Trophoblast cell (in vitro differentiated cells and primary cell): ENCODE data around the gene ETNK1.

Source experiments
- DNase-seq, 2 donors: peaks; one replicate each; pipeline ENCODE4 v3.0.0-alpha.2; 2016
- H2AFZ ChIP-seq: 2 replicates; pipeline ENCODE4 v1.6.1; 2013; ENCODE audit warnings: low read length, moderate library complexity, mild to moderate bottlenecking; ENCODE audit not compliant: insufficient read depth, poor library complexity
- H2AK5ac ChIP-seq: 2 replicates; pipeline ENCODE4 v1.6.1; 2013; ENCODE audit warnings: mild to moderate bottlenecking, low read length
- H2BK120ac ChIP-seq: 2 replicates; pipeline ENCODE4 v1.6.1; 2013; ENCODE audit warnings: low read length, mild to moderate bottlenecking, moderate library complexity; ENCODE audit not compliant: insufficient read depth, poor library complexity
- H2BK12ac ChIP-seq: 2 replicates; pipeline ENCODE4 v1.6.1; 2013; ENCODE audit warnings: mild to moderate bottlenecking, low read length, moderate library complexity
- H2BK5ac ChIP-seq: 2 replicates; pipeline ENCODE4 v1.6.1; 2013; ENCODE audit warnings: low read length, low read depth, moderate library complexity, mild to moderate bottlenecking; ENCODE audit not compliant: poor library complexity
- H3K14ac ChIP-seq: 2 replicates; pipeline ENCODE4 v1.6.1; 2013; ENCODE audit warnings: mild to moderate bottlenecking, low read length
- H3K18ac ChIP-seq: 2 replicates; pipeline ENCODE4 v1.6.1; 2013; ENCODE audit warnings: mild to moderate bottlenecking, low read length
- H3K23ac ChIP-seq: 2 replicates; pipeline ENCODE4 v1.6.1; 2013; ENCODE audit warnings: low read length
- H3K27ac ChIP-seq: 2 replicates; pipeline ENCODE4 v1.5.1; 2013; ENCODE audit warnings: low read depth, mild to moderate bottlenecking, inconsistent platforms, low read length, moderate library complexity
- H3K27me3 ChIP-seq: 2 replicates; pipeline ENCODE4 v1.6.1; 2013; ENCODE audit warnings: inconsistent platforms, mild to moderate bottlenecking, low read length, moderate library complexity; ENCODE audit not compliant: insufficient read depth
- H3K36me3 ChIP-seq, 2 experiments: 1 replicate in 1 of 2; 2 replicates in 1 of 2; pipeline ENCODE4 v1.6.1; 2013; ENCODE audit warnings: low read length in 2 of 2, mild to moderate bottlenecking in 2 of 2, moderate library complexity in 1 of 2; ENCODE audit not compliant: insufficient read depth in 2 of 2, control insufficient read depth in 1 of 2
- H3K4ac ChIP-seq: 2 replicates; pipeline ENCODE4 v1.6.1; 2013; ENCODE audit warnings: low read depth, mild to moderate bottlenecking, low read length, moderate library complexity
- H3K4me1 ChIP-seq, 2 experiments: 1 replicate in 1 of 2; 2 replicates in 1 of 2; pipeline ENCODE4 v1.6.1; 2013; ENCODE audit warnings: low read length in 2 of 2, mild to moderate bottlenecking in 2 of 2, moderate library complexity in 1 of 2; ENCODE audit not compliant: insufficient read depth in 2 of 2, control insufficient read depth in 1 of 2
- H3K4me2 ChIP-seq: 2 replicates; pipeline ENCODE4 v1.6.1; 2013; ENCODE audit warnings: inconsistent platforms, mild to moderate bottlenecking, low read length, moderate library complexity
- H3K4me3 ChIP-seq: 2 replicates; pipeline ENCODE4 v1.5.1; 2013; ENCODE audit warnings: mild to moderate bottlenecking, low read depth, low read length, inconsistent platforms
- H3K79me1 ChIP-seq: one replicate; pipeline ENCODE4 v1.6.1; 2013; ENCODE audit warnings: low read length
- H3K79me2 ChIP-seq: 2 replicates; pipeline ENCODE4 v1.6.1; 2013; ENCODE audit warnings: low read length, mild to moderate bottlenecking; ENCODE audit not compliant: control insufficient read depth, insufficient read depth, poor library complexity
- H3K9ac ChIP-seq: 2 replicates; pipeline ENCODE4 v1.6.1; 2013; ENCODE audit warnings: mild to moderate bottlenecking, low read length
- H3K9me3 ChIP-seq: 2 replicates; pipeline ENCODE4 v1.6.1; 2013; ENCODE audit warnings: low read depth, mild to moderate bottlenecking, control low read depth, inconsistent platforms, low read length; ENCODE audit not compliant: insufficient read depth
- H4K12ac ChIP-seq: 2 replicates; pipeline ENCODE4 v1.6.1; 2013; ENCODE audit warnings: low read depth, mild to moderate bottlenecking, low read length, moderate library complexity
- H4K8ac ChIP-seq: 2 replicates; pipeline ENCODE4 v1.6.1; 2013; ENCODE audit warnings: low read depth, mild to moderate bottlenecking, low read length, moderate library complexity
- H4K91ac ChIP-seq: one replicate; pipeline ENCODE4 v1.6.1; 2013; ENCODE audit warnings: low read depth, mild to moderate bottlenecking, low read length, moderate library complexity
- WGBS: extraction: QIAGEN DNeasy Blood & Tissue Kit; methylation state at CpG from one replicate; pipeline ENCODE4 v1.1.7; 2013; ENCODE audit warnings: missing lambda C conversion rate; ENCODE audit not compliant: insufficient read length, insufficient coverage; ENCODE audit errors: extremely low coverage; 5-methylcytosine and 5-hydroxymethylcytosine counted together

Gene ETNK1

GRCh38 chr12:22658214-22658613 is 33.2 kb downstream of the ETNK1 start:
- Histone ChIP-seq H4K8ac (no peak overlapping the region), H3K18ac (no peak overlapping the region), H3K79me1 (no peaks in the 10 kb centered on the region), H3K79me2 (no peaks in the 10 kb centered on the region), H3K9ac (no peak overlapping the region), H3K4ac (no peak overlapping the region), H3K9me3 (no peaks in the 10 kb centered on the region), H4K91ac (no peak overlapping the region), H3K14ac (no peak overlapping the region), H2BK120ac (no peak overlapping the region), H3K23ac (no peak overlapping the region), H2BK5ac (no peak overlapping the region), H3K4me2 (no peak overlapping the region), H2BK12ac (no peak overlapping the region), H3K4me3 (no peak overlapping the region), H3K27me3 (no peaks in the 10 kb centered on the region), H2AFZ (no peak overlapping the region), H2AK5ac (no peak overlapping the region), H3K4me1 (no peaks in the 10 kb centered on the region), H4K12ac (no peak overlapping the region), H3K36me3 (peaks cover 0 to 7% of the 10 kb centered on the region in 2 experiments), H3K27ac (no peak overlapping the region)
- no peak for DNase-seq
- WGBS: no CpG with 5 or more reads among the region's 2 CpGs

GRCh38 chr12:22662356-22662755 is 37.4 kb downstream of the ETNK1 start:
- no peak overlapping the region for H4K8ac ChIP-seq
- no peaks in the 10 kb centered on the region for H3K4me1 ChIP-seq
- no peak overlapping the region for H2BK12ac ChIP-seq
- H3K23ac ChIP-seq: no peak overlapping the region
- no peak overlapping the region for H2AFZ ChIP-seq
- H3K36me3 ChIP-seq: peaks cover 0 to 4% of the 10 kb centered on the region in 2 experiments
- H3K4ac ChIP-seq: no peak overlapping the region
- no peaks in the 10 kb centered on the region for H3K79me1 ChIP-seq
- no peak overlapping the region for H2BK120ac ChIP-seq
- WGBS: no CpG with 5 or more reads among the region's 1 CpG
- H2BK5ac ChIP-seq: no peak overlapping the region
- no peak overlapping the region for H2AK5ac ChIP-seq
- H3K79me2 ChIP-seq: no peaks in the 10 kb centered on the region
- no peak overlapping the region for H4K12ac ChIP-seq
- H3K27me3 ChIP-seq: no peaks in the 10 kb centered on the region
- no peak overlapping the region for H3K4me3 ChIP-seq
- H3K27ac ChIP-seq: no peak overlapping the region
- no peaks in the 10 kb centered on the region for H3K9me3 ChIP-seq
- no peak overlapping the region for H3K4me2 ChIP-seq
- no peak overlapping the region for H3K9ac ChIP-seq
- H4K91ac ChIP-seq: no peak overlapping the region
- no peak overlapping the region for H3K14ac ChIP-seq
- peak; percentile 87 to 92 for DNase-seq
- no peak overlapping the region for H3K18ac ChIP-seq

- Histone ChIP-seq H3K79me1 (no peaks in the 10 kb centered on the region), H2AFZ (no peak overlapping the region), H3K36me3 (peaks cover 0 to 6% of the 10 kb centered on the region in 2 experiments), H3K9me3 (no peaks in the 10 kb centered on the region), H2AK5ac (no peak overlapping the region), H2BK5ac (no peak overlapping the region), H2BK120ac (no peak overlapping the region), H3K79me2 (no peaks in the 10 kb centered on the region), H3K4me3 (no peak overlapping the region), H3K4me1 (no peaks in the 10 kb centered on the region), H3K4me2 (no peak overlapping the region), H3K27ac (no peak overlapping the region), H3K14ac (no peak overlapping the region), H2BK12ac (no peak overlapping the region), H4K12ac (no peak overlapping the region), H4K8ac (no peak overlapping the region), H3K9ac (no peak overlapping the region), H3K4ac (no peak overlapping the region), H3K18ac (no peak overlapping the region), H4K91ac (no peak overlapping the region), H3K23ac (no peak overlapping the region), H3K27me3 (no peaks in the 10 kb centered on the region)
- no peak for DNase-seq
Observed at GRCh38 chr12:22665476-22665875, 40.5 kb downstream of the ETNK1 start.

GRCh38 chr12:22667122-22667521 is 42.2 kb downstream of the ETNK1 start:
- H3K9ac ChIP-seq: no peak overlapping the region
- H3K79me1 ChIP-seq: no peaks in the 10 kb centered on the region
- H2AFZ ChIP-seq: no peak overlapping the region
- no peaks in the 10 kb centered on the region for H3K4me1 ChIP-seq
- H4K8ac ChIP-seq: no peak overlapping the region
- peaks cover 0 to 7% of the 10 kb centered on the region in 2 experiments for H3K36me3 ChIP-seq
- DNase-seq: no peak
- H2BK5ac ChIP-seq: no peak overlapping the region
- no peak overlapping the region for H3K4ac ChIP-seq
- no peak overlapping the region for H2BK12ac ChIP-seq
- H4K91ac ChIP-seq: no peak overlapping the region
- WGBS: no CpG with 5 or more reads among the region's 1 CpG
- H3K23ac ChIP-seq: no peak overlapping the region
- H3K4me3 ChIP-seq: no peak overlapping the region
- no peak overlapping the region for H4K12ac ChIP-seq
- H3K27me3 ChIP-seq: no peaks in the 10 kb centered on the region
- H3K9me3 ChIP-seq: no peaks in the 10 kb centered on the region
- no peak overlapping the region for H2BK120ac ChIP-seq
- H3K4me2 ChIP-seq: no peak overlapping the region
- H2AK5ac ChIP-seq: no peak overlapping the region
- no peak overlapping the region for H3K27ac ChIP-seq
- no peak overlapping the region for H3K14ac ChIP-seq
- H3K79me2 ChIP-seq: no peaks in the 10 kb centered on the region
- H3K18ac ChIP-seq: no peak overlapping the region
